H54 (cell line): ENCODE results near the gene TERB1.

Experiments
- DNase-seq: peaks from one replicate; pipeline ENCODE4 v3.0.0; 2011; ENCODE audit warnings: low spot score, mixed read lengths; ENCODE audit not compliant: insufficient read length
- FAIRE-seq: peaks from 3 replicates; lab custom pipeline; 2011; peaks lifted over from hg19 to GRCh38; lab: Jason Lieb, UNC
- POLR2A ChIP-seq: IDR thresholded peaks from 2 replicates; pipeline ENCODE4 v1.6.1; 2011; ENCODE audit warnings: low read depth, mild to moderate bottlenecking, low read length

The TERB1 gene

GRCh38 chr16:66746048-66746447 lies 55.3 kb downstream of the TERB1 start:
- FAIRE-seq = no peak

GRCh38 chr16:66741950-66742808 lies 59.2 kb downstream of the TERB1 start:
- TF ChIP-seq POLR2A = no peak
- no peak for FAIRE-seq
- DNase-seq = no peak

More at GRCh38 chr16:66746048-66746447, 55.3 kb downstream of the TERB1 start:
- DNase-seq = no peak
- TF ChIP-seq POLR2A = no peak

GRCh38 chr16:66741169-66741900 lies 60.0 kb downstream of the TERB1 start:
- no peak for TF ChIP-seq POLR2A
- DNase-seq (peak; percentile 53), FAIRE-seq (peak; percentile 80)

- TF ChIP-seq POLR2A = no peak
- FAIRE-seq (peak; percentile 64), DNase-seq (no peak)
Measured at GRCh38 chr16:66740533-66740932, 60.9 kb downstream of the TERB1 start.

GRCh38 chr16:66740010-66740409 lies 61.4 kb downstream of the TERB1 start:
- DNase-seq = no peak
- no peak for FAIRE-seq

GRCh38 chr16:66735891-66736290 lies 65.5 kb downstream of the TERB1 start:
- FAIRE-seq = no peak
- no peak for DNase-seq
- TF ChIP-seq POLR2A = no peak

More at GRCh38 chr16:66740010-66740409, 61.4 kb downstream of the TERB1 start:
- no peak for TF ChIP-seq POLR2A

GRCh38 chr16:66731101-66731500 lies 70.3 kb downstream of the TERB1 start:
- TF ChIP-seq POLR2A = no peak
- DNase-seq (no peak), FAIRE-seq (no peak)

- TF ChIP-seq POLR2A = no peak
- no peak for FAIRE-seq
- no peak for DNase-seq
Measured at GRCh38 chr16:66728804-66729203, 72.6 kb downstream of the TERB1 start.

GRCh38 chr16:66728117-66728787 lies 73.1 kb downstream of the TERB1 start:
- no peak for DNase-seq
- no peak for TF ChIP-seq POLR2A
- no peak for FAIRE-seq

- DNase-seq = no peak
- TF ChIP-seq POLR2A = no peak
- no peak for FAIRE-seq
Measured at GRCh38 chr16:66720766-66721165, 80.6 kb downstream of the TERB1 start.

GRCh38 chr16:66719246-66719645 lies 82.1 kb downstream of the TERB1 start:
- TF ChIP-seq POLR2A = no peak
- DNase-seq (no peak), FAIRE-seq (no peak)

- no peak for TF ChIP-seq POLR2A
- DNase-seq (no peak), FAIRE-seq (no peak)
Measured at GRCh38 chr16:66717776-66718175, 83.6 kb downstream of the TERB1 start.

- no peak for DNase-seq
- FAIRE-seq = no peak
- TF ChIP-seq POLR2A = no peak
Measured at GRCh38 chr16:66717112-66717675, 84.2 kb downstream of the TERB1 start.
